Smooth muscle cell (in vitro differentiated cells): ENCODE results near the gene ACACB. TPM values are rescaled to one million over a fixed set of nuclear protein-coding genes. Genes with fewer than 3 reads are reported as not detected.

Experiments used
- DNase-seq: peaks from one replicate; lab custom pipeline; 2025; ENCODE audit not compliant: unreplicated experiment; lab: John Stamatoyannopoulos, UW
- H2AFZ ChIP-seq: fragments of 200-600 bp; sonication (generic); 2 replicates; pipeline ENCODE4 v1.6.0; 2016; ENCODE audit warnings: antibody characterized with exemption, low read depth, mild to moderate bottlenecking
- H3F3A ChIP-seq: fragments of 200-600 bp; sonication (generic); 2 replicates; pipeline ENCODE4 v1.6.0; 2017; ENCODE audit warnings: antibody characterized with exemption, low read depth
- H3K27ac ChIP-seq: fragments of 200-600 bp; sonication (generic); 2 replicates; pipeline ENCODE4 v1.5.1; 2016; ENCODE audit warnings: low read depth, mild to moderate bottlenecking
- H3K27me3 ChIP-seq: fragments of 200-600 bp; sonication (generic); 2 replicates; pipeline ENCODE4 v1.6.1; 2016; ENCODE audit warnings: low read depth, mild to moderate bottlenecking
- H3K36me3 ChIP-seq: fragments of 200-600 bp; sonication (generic); 2 replicates; pipeline ENCODE4 v1.5.1; 2016; ENCODE audit warnings: low read depth
- H3K4me1 ChIP-seq: fragments of 200-600 bp; sonication (generic); 2 replicates; pipeline ENCODE4 v1.5.1; 2016; ENCODE audit warnings: low read depth
- H3K4me2 ChIP-seq: fragments of 200-600 bp; sonication (generic); 2 replicates; pipeline ENCODE4 v1.6.0; 2016; ENCODE audit warnings: mild to moderate bottlenecking
- H3K4me3 ChIP-seq: fragments of 200-600 bp; sonication (generic); 2 replicates; pipeline ENCODE4 v1.5.1; 2016; ENCODE audit warnings: mild to moderate bottlenecking
- H3K79me2 ChIP-seq: fragments of 200-600 bp; sonication (generic); 2 replicates; pipeline ENCODE4 v1.6.0; 2016; ENCODE audit warnings: low read depth, mild to moderate bottlenecking
- H3K9ac ChIP-seq: fragments of 200-600 bp; sonication (generic); 2 replicates; pipeline ENCODE4 v1.6.0; 2016; ENCODE audit warnings: low read depth
- H3K9me3 ChIP-seq: fragments of 200-600 bp; sonication (generic); replicated peaks from 2 replicates; pipeline ENCODE4 v1.5.1; 2016; ENCODE audit warnings: low read depth
- H4K20me1 ChIP-seq: fragments of 200-600 bp; sonication (generic); 2 replicates; pipeline ENCODE4 v1.6.0; 2016; ENCODE audit warnings: low read depth
- WGBS: methylation state at CpG from one replicate; pipeline ENCODE4 v1.1.7; 2016; ENCODE audit warnings: low lambda C conversion rate; 5-methylcytosine and 5-hydroxymethylcytosine counted together
- polyA plus RNA-seq: library from polyadenylated mRNA; unstranded; fragments of >200 nt; fragmentation: Nextera tagmentation; extraction: Ambion mirVana; gene quantifications from 2 replicates; pipeline ENCODE4 v1.2.1, GENCODE V29; 2016
- total RNA-seq: library from RNA; depleted of rRNA; stranded (reverse); fragments of >200 nt; gene quantifications from 2 replicates; pipeline ENCODE4 v1.2.3, GENCODE V29; 2014
- TF ChIP-seq, protein P1 (sequence below): fragments of 200-600 bp; sonication (generic); IDR thresholded peaks from 2 replicates; pipeline ENCODE4 v1.5.1; 2017; ENCODE audit warnings: borderline replicate concordance, mild to moderate bottlenecking, antibody characterized with exemption; ENCODE audit not compliant: insufficient read depth, poor library complexity, severe bottlenecking

ACACB gene
- total and polyA plus RNA-seq, 2 experiments from 2014 or later: 0.58 to 2.0 TPM

DNA sequence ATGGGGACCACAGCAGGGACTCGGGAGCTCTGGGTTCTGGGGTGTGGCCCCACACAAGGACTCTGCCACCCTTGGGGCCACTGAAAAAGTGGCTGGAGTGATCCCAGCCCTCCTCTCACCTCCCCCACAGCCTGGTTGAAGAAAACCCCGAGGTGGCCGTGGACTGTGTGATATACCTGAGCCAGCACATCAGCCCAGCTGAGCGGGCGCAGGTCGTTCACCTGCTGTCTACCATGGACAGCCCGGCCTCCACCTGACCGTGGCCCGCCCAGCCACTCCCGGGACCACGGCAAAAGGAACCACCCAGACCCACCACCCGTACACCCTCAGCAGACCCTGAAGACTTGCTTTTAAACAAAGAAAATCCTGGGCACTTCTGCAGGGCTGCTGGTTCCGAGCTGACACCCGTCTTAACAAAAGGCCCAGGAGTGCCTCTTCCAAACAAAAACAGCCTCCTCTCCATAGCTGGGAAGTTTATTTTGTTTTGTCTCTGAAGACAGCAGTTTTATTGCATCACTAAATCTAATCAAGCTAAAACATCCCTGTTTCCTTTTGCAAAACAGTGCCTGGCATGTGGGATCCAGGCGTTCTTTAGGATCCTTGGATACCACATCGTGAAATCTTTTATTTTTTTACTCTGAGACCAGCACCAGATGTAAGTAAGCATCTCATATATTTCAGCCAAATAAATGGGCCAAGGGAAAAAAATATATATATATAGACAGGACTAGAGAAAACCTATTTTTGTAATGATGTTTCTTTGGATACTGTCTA is 149.9 kb downstream of the ACACB start:
- no peaks in the 10 kb centered on the region for H3F3A ChIP-seq
- WGBS: 85% methylated on average over 16 of the region's 16 CpGs
- no peaks in the 10 kb centered on the region for H3K36me3 ChIP-seq
- H3K27me3 ChIP-seq: peaks cover 2% of the 10 kb centered on the region
- H3K9ac ChIP-seq: no peak overlapping the region
- TF ChIP-seq, protein P1, sequence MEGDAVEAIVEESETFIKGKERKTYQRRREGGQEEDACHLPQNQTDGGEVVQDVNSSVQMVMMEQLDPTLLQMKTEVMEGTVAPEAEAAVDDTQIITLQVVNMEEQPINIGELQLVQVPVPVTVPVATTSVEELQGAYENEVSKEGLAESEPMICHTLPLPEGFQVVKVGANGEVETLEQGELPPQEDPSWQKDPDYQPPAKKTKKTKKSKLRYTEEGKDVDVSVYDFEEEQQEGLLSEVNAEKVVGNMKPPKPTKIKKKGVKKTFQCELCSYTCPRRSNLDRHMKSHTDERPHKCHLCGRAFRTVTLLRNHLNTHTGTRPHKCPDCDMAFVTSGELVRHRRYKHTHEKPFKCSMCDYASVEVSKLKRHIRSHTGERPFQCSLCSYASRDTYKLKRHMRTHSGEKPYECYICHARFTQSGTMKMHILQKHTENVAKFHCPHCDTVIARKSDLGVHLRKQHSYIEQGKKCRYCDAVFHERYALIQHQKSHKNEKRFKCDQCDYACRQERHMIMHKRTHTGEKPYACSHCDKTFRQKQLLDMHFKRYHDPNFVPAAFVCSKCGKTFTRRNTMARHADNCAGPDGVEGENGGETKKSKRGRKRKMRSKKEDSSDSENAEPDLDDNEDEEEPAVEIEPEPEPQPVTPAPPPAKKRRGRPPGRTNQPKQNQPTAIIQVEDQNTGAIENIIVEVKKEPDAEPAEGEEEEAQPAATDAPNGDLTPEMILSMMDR: no peak
- H2AFZ ChIP-seq: no peak overlapping the region
- H3K9me3 ChIP-seq: no peaks in the 10 kb centered on the region
- no peak overlapping the region for H3K4me2 ChIP-seq
- no peak overlapping the region for H3K27ac ChIP-seq
- no peak overlapping the region for H3K4me3 ChIP-seq
- no peaks in the 10 kb centered on the region for H4K20me1 ChIP-seq
- DNase-seq: no peak
- H3K79me2 ChIP-seq: no peaks in the 10 kb centered on the region
- H3K4me1 ChIP-seq: no peaks in the 10 kb centered on the region

DNA sequence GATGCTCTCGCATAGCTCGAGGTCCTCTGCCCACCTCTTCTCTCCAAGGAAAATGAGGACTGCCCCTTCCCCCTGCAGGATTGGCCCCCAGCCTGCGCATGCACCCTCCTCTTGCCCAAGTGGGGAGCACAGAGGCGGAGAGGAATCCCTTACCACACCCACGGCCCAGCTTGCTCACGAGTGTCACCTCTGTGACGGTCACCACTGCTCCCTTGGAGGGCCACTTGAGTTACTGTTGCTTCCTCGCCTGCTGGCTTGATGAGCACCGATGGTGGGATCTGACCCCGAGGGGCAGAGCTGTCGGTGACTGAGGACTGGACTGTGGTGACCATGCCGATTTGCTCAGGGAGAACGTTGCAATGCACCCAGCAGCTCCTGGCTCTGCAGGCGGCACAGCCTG is 151.0 kb downstream of the ACACB start:
- no peak overlapping the region for H3K27ac ChIP-seq
- H4K20me1 ChIP-seq: no peaks in the 10 kb centered on the region
- no peaks in the 10 kb centered on the region for H3F3A ChIP-seq
- H3K27me3 ChIP-seq: peaks cover 7% of the 10 kb centered on the region
- no peaks in the 10 kb centered on the region for H3K79me2 ChIP-seq
- no peak overlapping the region for H3K4me3 ChIP-seq
- H3K36me3 ChIP-seq: no peaks in the 10 kb centered on the region
- H3K4me1 ChIP-seq: no peaks in the 10 kb centered on the region
- no peak overlapping the region for H2AFZ ChIP-seq
- no peaks in the 10 kb centered on the region for H3K9me3 ChIP-seq
- DNase-seq: no peak
- H3K9ac ChIP-seq: no peak overlapping the region
- TF ChIP-seq, protein P1: no peak
- no peak overlapping the region for H3K4me2 ChIP-seq
- 90% methylated on average over 14 of the region's 14 CpGs for WGBS

DNA sequence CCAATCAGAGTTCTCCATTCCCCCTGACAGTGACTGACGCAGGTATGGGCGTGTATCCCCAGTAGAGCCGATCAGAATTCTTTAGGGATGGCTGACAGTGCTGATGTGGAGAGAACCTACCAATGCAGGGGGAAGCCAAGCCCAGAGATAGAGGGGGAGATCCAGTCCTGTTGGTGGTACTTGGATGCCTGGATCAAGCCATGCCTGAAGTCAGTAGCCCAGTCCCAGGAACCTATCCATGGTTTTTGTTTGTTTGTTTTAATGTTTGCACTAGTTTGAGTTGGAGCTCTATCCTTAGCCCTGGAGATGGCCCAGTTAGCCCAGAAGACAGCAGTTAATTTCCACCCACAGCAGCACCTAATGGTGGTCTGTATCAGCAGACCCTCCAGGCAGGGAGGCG is 152.5 kb downstream of the ACACB start:
- H3K4me3 ChIP-seq: no peak overlapping the region
- WGBS: 82% methylated on average over 4 of the region's 4 CpGs
- DNase-seq: no peak
- no peaks in the 10 kb centered on the region for H3K79me2 ChIP-seq
- no peaks in the 10 kb centered on the region for H3F3A ChIP-seq
- H3K9ac ChIP-seq: no peak overlapping the region
- H3K27ac ChIP-seq: no peak overlapping the region
- no peaks in the 10 kb centered on the region for H4K20me1 ChIP-seq
- H3K4me2 ChIP-seq: no peak overlapping the region
- H3K27me3 ChIP-seq: peaks cover 20% of the 10 kb centered on the region
- no peaks in the 10 kb centered on the region for H3K9me3 ChIP-seq
- no peak overlapping the region for H2AFZ ChIP-seq
- H3K36me3 ChIP-seq: no peaks in the 10 kb centered on the region
- H3K4me1 ChIP-seq: no peaks in the 10 kb centered on the region
- TF ChIP-seq, protein P1: no peak

DNA sequence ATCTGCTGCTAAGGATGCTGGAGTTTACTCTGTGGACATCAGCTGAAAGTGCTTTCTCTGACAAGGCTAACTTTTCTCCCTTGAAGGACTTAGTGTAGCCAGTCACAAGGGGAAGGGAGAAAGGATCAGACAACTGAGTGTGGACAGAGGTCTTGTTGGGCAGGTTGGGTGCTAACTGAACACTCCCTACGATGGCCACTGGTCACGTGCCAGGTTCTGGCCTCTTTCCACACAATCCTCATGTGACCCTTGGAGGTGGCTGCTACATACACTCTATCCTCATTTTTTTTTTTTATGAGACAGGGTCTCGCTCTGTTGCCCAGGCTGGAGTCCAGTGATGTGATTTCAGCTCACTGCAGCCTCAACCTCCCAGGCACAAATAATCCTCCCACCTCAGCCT is 153.0 kb downstream of the ACACB start:
- TF ChIP-seq, protein P1: no peak
- H3K79me2 ChIP-seq: no peaks in the 10 kb centered on the region
- 94% methylated on average over 3 of the region's 3 CpGs for WGBS
- no peaks in the 10 kb centered on the region for H4K20me1 ChIP-seq
- no peak overlapping the region for H3K9ac ChIP-seq
- no peak overlapping the region for H3K4me2 ChIP-seq
- peaks cover 20% of the 10 kb centered on the region for H3K27me3 ChIP-seq
- H3K27ac ChIP-seq: no peak overlapping the region
- H3F3A ChIP-seq: no peaks in the 10 kb centered on the region
- H3K9me3 ChIP-seq: no peaks in the 10 kb centered on the region
- no peak overlapping the region for H3K4me3 ChIP-seq
- no peaks in the 10 kb centered on the region for H3K36me3 ChIP-seq
- no peak for DNase-seq
- no peak overlapping the region for H2AFZ ChIP-seq
- no peaks in the 10 kb centered on the region for H3K4me1 ChIP-seq
